HG03571 (cell line): ENCODE data around the gene B4GALT7.
"Not testable (repeated sequence)": the region's sequence is repeated elsewhere in the genome, so short reads cannot be mapped to it uniquely, and the experiment has no call there.

ENCODE experiments used
- ATAC-seq: cut with Tn5 transposase; IDR thresholded peaks from one replicate; pipeline ENCODE4 v1.9.1; 2021; ENCODE audit not compliant: unreplicated experiment

The B4GALT7 gene

GRCh38 chr5:177608243-177609075, 8.5 kb downstream of the B4GALT7 start:
- no peak for ATAC-seq

- no peak for ATAC-seq
Observed at GRCh38 chr5:177609076-177610059, 9.4 kb downstream of the B4GALT7 start.

- ATAC-seq, result no peak
Observed at GRCh38 chr5:177610131-177610769, 10.3 kb downstream of the B4GALT7 start.

GRCh38 chr5:177610770-177611445, 11.0 kb downstream of the B4GALT7 start:
- ATAC-seq, result no peak

- ATAC-seq, result no peak
Observed at GRCh38 chr5:177611446-177612214, 11.7 kb downstream of the B4GALT7 start.

- no peak for ATAC-seq
Observed at GRCh38 chr5:177612215-177612673, 12.3 kb downstream of the B4GALT7 start.

GRCh38 chr5:177620560-177620959, 20.6 kb downstream of the B4GALT7 start:
- no peak for ATAC-seq

- ATAC-seq, result not testable (repeated sequence)
Observed at GRCh38 chr5:177624172-177624571, 24.2 kb downstream of the B4GALT7 start.

- ATAC-seq, result not testable (repeated sequence)
Observed at GRCh38 chr5:177630186-177630585, 30.3 kb downstream of the B4GALT7 start.

GRCh38 chr5:177634912-177635311, 35.0 kb downstream of the B4GALT7 start:
- ATAC-seq, result not testable (repeated sequence)

- ATAC-seq, result not testable (repeated sequence)
Observed at GRCh38 chr5:177645462-177645861, 45.5 kb downstream of the B4GALT7 start.

- not testable (repeated sequence) for ATAC-seq
Observed at GRCh38 chr5:177651235-177651634, 51.3 kb downstream of the B4GALT7 start.

GRCh38 chr5:177657846-177658245, 57.9 kb downstream of the B4GALT7 start:
- not testable (repeated sequence) for ATAC-seq

GRCh38 chr5:177658542-177658941, 58.6 kb downstream of the B4GALT7 start:
- ATAC-seq, result not testable (repeated sequence)
